HepG2 (cell line): ENCODE measurements around the gene MUTYH. TPM values are rescaled to one million over a fixed set of nuclear protein-coding genes. Genes with fewer than 3 reads are reported as not detected.
A peak's percentile ranks its signal among the peaks of the same experiment; 100 is the strongest.

Experiments used
- ATF2 ChIP-seq: sonication (generic); formaldehyde crosslinking; IDR thresholded peaks from 2 replicates; pipeline ENCODE4 v1.4.0; 2020; ENCODE audit warnings: missing genetic modification reagents
- DMAP1 ChIP-seq: IDR thresholded peaks from 2 replicates; pipeline ENCODE4 v1.6.1; 2016
- ELF3 ChIP-seq: IDR thresholded peaks from 2 replicates; pipeline ENCODE4 v1.6.1; 2016; ENCODE audit warnings: missing genetic modification reagents, missing compliant biosample characterization
- HIVEP1 ChIP-seq: sonication (generic); formaldehyde crosslinking; IDR thresholded peaks from 2 replicates; pipeline ENCODE4 v1.4.0; 2020; ENCODE audit warnings: mild to moderate bottlenecking, missing genetic modification reagents
- HNRNPK ChIP-seq: fragments of 200-400 bp; formaldehyde crosslinking; IDR thresholded peaks from 2 replicates; pipeline ENCODE4 v1.6.1; 2018; ENCODE audit warnings: low read length, low read depth, moderate library complexity, mild to moderate bottlenecking; ENCODE audit not compliant: poor library complexity, severe bottlenecking
- HNRNPL ChIP-seq: fragments of 200-400 bp; formaldehyde crosslinking; IDR thresholded peaks from 2 replicates; pipeline ENCODE4 v1.6.1; 2017; ENCODE audit warnings: mild to moderate bottlenecking, low read depth, low read length
- MED13 ChIP-seq: sonication (generic); formaldehyde crosslinking; IDR thresholded peaks from 2 replicates; pipeline ENCODE4 v1.5.0; 2020; ENCODE audit warnings: missing genetic modification reagents
- NCOR1 ChIP-seq: fragments of 200-600 bp; sonication (generic); IDR thresholded peaks from 2 replicates; pipeline ENCODE4 v1.7.0; 2017; ENCODE audit warnings: antibody characterized with exemption, low read length, borderline replicate concordance
- NFE2 ChIP-seq: sonication (generic); formaldehyde crosslinking; IDR thresholded peaks from 2 replicates; pipeline ENCODE4 v1.4.0; 2020; ENCODE audit warnings: missing genetic modification reagents
- PBX3 ChIP-seq: sonication (generic); formaldehyde crosslinking; IDR thresholded peaks from 2 replicates; pipeline ENCODE4 v1.8.1; 2023; ENCODE audit warnings: missing genetic modification reagents, inconsistent platforms, borderline replicate concordance
- PITX1 ChIP-seq: sonication (generic); formaldehyde crosslinking; IDR thresholded peaks from 2 replicates; pipeline ENCODE4 v1.5.1; 2020; ENCODE audit warnings: mild to moderate bottlenecking, missing genetic modification reagents
- SAP130 ChIP-seq: IDR thresholded peaks from 2 replicates; pipeline ENCODE4 v1.6.1; 2016; ENCODE audit warnings: low read depth
- SMARCE1 ChIP-seq: fragments of 450-650 bp; IDR thresholded peaks from 2 replicates; pipeline ENCODE4 v1.6.1; 2017; ENCODE audit warnings: borderline replicate concordance
- TEF ChIP-seq: sonication (generic); formaldehyde crosslinking; IDR thresholded peaks from 2 replicates; pipeline ENCODE4 v1.5.0; 2020; ENCODE audit warnings: missing genetic modification reagents
- THAP11 ChIP-seq: IDR thresholded peaks from 2 replicates; pipeline ENCODE4 v1.6.1; 2016; ENCODE audit warnings: missing biosample characterization, missing genetic modification reagents
- ZFP36 ChIP-seq: fragments of 150-350 bp; IDR thresholded peaks from 2 replicates; pipeline ENCODE4 v1.6.1; 2018; ENCODE audit warnings: borderline replicate concordance, low read length, low read depth; ENCODE audit not compliant: partially characterized antibody
- ZNF713 ChIP-seq: sonication (generic); formaldehyde crosslinking; IDR thresholded peaks from 2 replicates; pipeline ENCODE4 v1.4.0; 2020; ENCODE audit warnings: mild to moderate bottlenecking, missing genetic modification reagents
- ZNF747 ChIP-seq: sonication (generic); formaldehyde crosslinking; IDR thresholded peaks from 2 replicates; pipeline ENCODE4 v1.8.1; 2023; ENCODE audit warnings: missing genetic modification reagents, mild to moderate bottlenecking, borderline replicate concordance
- ZNF800 ChIP-seq: sonication (generic); formaldehyde crosslinking; IDR thresholded peaks from 2 replicates; pipeline ENCODE4 v1.4.0; 2020; ENCODE audit warnings: missing genetic modification reagents
- polyA plus RNA-seq, 8 experiments: library from polyadenylated mRNA; depleted of rRNA in 3 of 8; stranded (reverse) in 7 of 8; unstranded in 1 of 8; fragments of >200 nt; fragmentation: Illumina TruSeq in 4 of 8; extraction: Trizol in 4 of 8; gene quantifications; 2 replicates each; pipeline versions ENCODE4 v1.2.1 to v1.2.3, GENCODE V29; 2011 to 2016; ENCODE audit warnings: low read depth in 4 of 8, missing spikeins in 1 of 8, mixed read lengths in 1 of 8; ENCODE audit not compliant: insufficient read depth in 1 of 8
- total RNA-seq, 5 experiments: library from RNA; depleted of rRNA; stranded (reverse); fragments of >200 nt; fragmentation: Illumina TruSeq; extraction: Trizol; gene quantifications; 2 replicates each; pipeline ENCODE4 v1.2.3, GENCODE V29; 2016; ENCODE audit warnings: low read depth in 1 of 5

MUTYH gene
- total and polyA plus RNA-seq, 2 of the 13 experiments (the other 11 are each of a cell fraction or from before 2014, with no cell fraction given): 16.3 to 17.1 TPM

GRCh38 chr1:45303520-45304310 lies 36.5 kb downstream of the MUTYH start (continued):
- TF ChIP-seq ZNF800 (CRISPR knock-in tag): peak; percentile 87
- peak; percentile 80 for TF ChIP-seq ATF2 (CRISPR knock-in tag)
- peak; percentile 87 for TF ChIP-seq PITX1 (CRISPR knock-in tag)
- peak; percentile 57; the same call in 1 of the 2 replicates for TF ChIP-seq MED13 (CRISPR knock-in tag)
- TF ChIP-seq TEF (CRISPR knock-in tag): no peak
- TF ChIP-seq SMARCE1: no peak
- peak; percentile 84 for TF ChIP-seq THAP11 (CRISPR knock-in tag)
- 0 out of 2 replicates have a peak, but pooled peaks have one; percentile 71 for TF ChIP-seq HIVEP1 (CRISPR knock-in tag)
- no peak for TF ChIP-seq NFE2 (CRISPR knock-in tag)
- peak; percentile 75; the same call in 1 of the 2 replicates for TF ChIP-seq HNRNPL
- TF ChIP-seq ZFP36: no peak
- no peak for TF ChIP-seq NCOR1
- no peak for TF ChIP-seq PBX3 (CRISPR knock-in tag)
- TF ChIP-seq ZNF713: 0 out of 2 replicates have a peak, but pooled peaks have one; percentile 22
- TF ChIP-seq HNRNPK: peak; percentile 96
- TF ChIP-seq SAP130: peak; percentile 87
- peak; percentile 79 for TF ChIP-seq DMAP1 (CRISPR knock-in tag)
- TF ChIP-seq ELF3 (CRISPR knock-in tag): peak; percentile 42; the same call in 1 of the 2 replicates
- TF ChIP-seq ZNF747: no peak; the same call in 1 of the 2 replicates
